H1 (cell line): Measurements from ENCODE around the gene PDE9A. TPM values are rescaled to one million over a fixed set of nuclear protein-coding genes. Genes with fewer than 3 reads are reported as not detected.

Source experiments
- CTCF ChIA-PET: fragments of 300-600 bp; sonication (Branson Sonifier 250); formaldehyde crosslinking; loops from one replicate; lab custom pipeline; 2021; ENCODE audit not compliant: partially characterized antibody; lab: Charles Lee
- POLR2A ChIA-PET: fragments of 300-600 bp; sonication (Branson Sonifier 250); formaldehyde crosslinking; loops from one replicate; lab custom pipeline; 2021; ENCODE audit warnings: inconsistent platforms; ENCODE audit not compliant: partially characterized antibody; lab: Charles Lee
- DNase-seq, 2 experiments: peaks; one replicate each; pipeline versions ENCODE4 v3.0.0 to v3.0.0-alpha.2; 2010 to 2022; ENCODE audit warnings: low spot score in 2 of 2, low read depth in 1 of 2, mixed read lengths in 1 of 2
- FAIRE-seq: peaks from 2 replicates; lab custom pipeline; 2011; peaks lifted over from hg19 to GRCh38; lab: Jason Lieb, UNC
- H2AFZ ChIP-seq: 2 replicates; pipeline ENCODE4 v1.8.1; 2012; ENCODE audit warnings: low read length, inconsistent platforms
- H2AK5ac ChIP-seq: 2 replicates; pipeline ENCODE4 v1.6.1; 2013; ENCODE audit warnings: low read depth, low read length
- H2BK120ac ChIP-seq: replicated peaks from 2 replicates; pipeline ENCODE3; 2013; ENCODE audit warnings: low read depth, low read length, inconsistent platforms
- H2BK12ac ChIP-seq: 2 replicates; pipeline ENCODE4 v1.6.1; 2013; ENCODE audit warnings: low read depth, low read length
- H2BK15ac ChIP-seq: 2 replicates; pipeline ENCODE4 v1.6.1; 2013; ENCODE audit warnings: low read length
- H2BK20ac ChIP-seq: 2 replicates; pipeline ENCODE4 v1.6.1; 2013; ENCODE audit warnings: low read length
- H2BK5ac ChIP-seq: 2 replicates; pipeline ENCODE4 v1.6.1; 2013; ENCODE audit warnings: low read depth, low read length
- H3K14ac ChIP-seq: 2 replicates; pipeline ENCODE4 v1.6.1; 2013; ENCODE audit warnings: inconsistent platforms; ENCODE audit not compliant: insufficient read length
- H3K18ac ChIP-seq: 2 replicates; pipeline ENCODE4 v1.6.1; 2013; ENCODE audit warnings: low read length; ENCODE audit errors: extremely low read depth
- H3K23ac ChIP-seq: 2 replicates; pipeline ENCODE4 v1.6.1; 2013; ENCODE audit warnings: inconsistent platforms; ENCODE audit not compliant: insufficient read length
- H3K23me2 ChIP-seq: 2 replicates; pipeline ENCODE4 v1.6.1; 2013; ENCODE audit warnings: low read depth, low read length
- H3K27ac ChIP-seq: 2 replicates; pipeline ENCODE4 v1.6.1; 2011; ENCODE audit warnings: low read depth, low read length, inconsistent platforms
- H3K27me3 ChIP-seq, 4 experiments: replicated peaks in 1 of 4; 1 replicate in 1 of 4; 2 replicates in 3 of 4; pipeline versions ENCODE4 v1.6.1 to v1.8.1; 2011 to 2013; ENCODE audit warnings: low read length in 3 of 4, mild to moderate bottlenecking in 3 of 4, inconsistent platforms in 2 of 4, mixed read lengths in 2 of 4, moderate library complexity in 1 of 4; ENCODE audit not compliant: control insufficient read depth in 3 of 4, insufficient read depth in 3 of 4; ENCODE audit errors: extremely low read depth in 1 of 4
- H3K36me3 ChIP-seq, 4 experiments: 2 replicates each; pipeline versions ENCODE4 v1.6.1 to v1.8.1; 2011 to 2013; ENCODE audit warnings: mild to moderate bottlenecking in 4 of 4, low read length in 3 of 4, moderate library complexity in 2 of 4, control low read depth in 1 of 4, inconsistent platforms in 1 of 4; ENCODE audit not compliant: insufficient read depth in 4 of 4, control insufficient read depth in 2 of 4
- H3K4ac ChIP-seq: replicated peaks from 2 replicates; pipeline ENCODE3; 2013; ENCODE audit warnings: low read length, low read depth, mixed read lengths, inconsistent platforms; ENCODE audit not compliant: insufficient read length
- H3K4me1 ChIP-seq, 4 experiments: replicated peaks in 1 of 4; 1 replicate in 1 of 4; 2 replicates in 3 of 4; pipeline versions ENCODE4 v1.6.1 to v1.8.1; 2011 to 2013; ENCODE audit warnings: low read length in 3 of 4, inconsistent platforms in 2 of 4, mixed read lengths in 1 of 4; ENCODE audit not compliant: insufficient read depth in 4 of 4, control insufficient read depth in 3 of 4
- H3K4me2 ChIP-seq, 2 experiments: 2 replicates each; pipeline versions ENCODE4 v1.6.1 to v1.8.1; 2011 to 2013; ENCODE audit warnings: low read depth in 2 of 2, low read length in 2 of 2, control low read depth in 1 of 2, inconsistent platforms in 1 of 2, mild to moderate bottlenecking in 1 of 2; ENCODE audit not compliant: insufficient read depth in 1 of 2
- H3K4me3 ChIP-seq, 4 experiments: fragments of 200-600, 300-600 bp in 1 of 4; sonication (generic), shearing (Covaris generic), sonication (Bioruptor Twin) in 1 of 4; 2 replicates each; pipeline versions ENCODE4 v1.5.1 to v1.8.1; 2011 to 2016; ENCODE audit warnings: low read length in 4 of 4, low read depth in 3 of 4, control low read depth in 2 of 4, inconsistent platforms in 2 of 4, mild to moderate bottlenecking in 2 of 4, mixed read lengths in 1 of 4, moderate library complexity in 1 of 4; ENCODE audit not compliant: insufficient read depth in 2 of 4; ENCODE audit errors: extremely low read depth in 1 of 4
- H3K56ac ChIP-seq: replicated peaks from 2 replicates; pipeline ENCODE3; 2013; ENCODE audit warnings: low read depth, mild to moderate bottlenecking, mixed read lengths, low read length, inconsistent platforms; ENCODE audit not compliant: insufficient read length
- H3K79me1 ChIP-seq: 2 replicates; pipeline ENCODE4 v1.6.1; 2013; ENCODE audit warnings: low read depth, low read length, control low read depth
- H3K79me2 ChIP-seq, 2 experiments: 2 replicates each; pipeline versions ENCODE4 v1.6.1 to v1.8.1; 2012 to 2013; ENCODE audit warnings: low read length in 2 of 2, mild to moderate bottlenecking in 2 of 2, inconsistent platforms in 1 of 2; ENCODE audit not compliant: insufficient read depth in 2 of 2, control insufficient read depth in 1 of 2
- H3K9ac ChIP-seq, 4 experiments: replicated peaks in 1 of 4; 1 replicate in 1 of 4; 2 replicates in 3 of 4; pipeline versions ENCODE4 v1.6.1 to v1.8.1; 2011 to 2013; ENCODE audit warnings: low read depth in 3 of 4, low read length in 3 of 4, control low read depth in 2 of 4, mild to moderate bottlenecking in 2 of 4, moderate library complexity in 2 of 4, inconsistent platforms in 1 of 4; ENCODE audit errors: extremely low read depth in 1 of 4
- H3K9me3 ChIP-seq, 2 experiments: 2 replicates each; pipeline versions ENCODE4 v1.6.1 to v1.8.1; 2012 to 2013; ENCODE audit warnings: mild to moderate bottlenecking in 2 of 2, moderate library complexity in 2 of 2, control low read depth in 1 of 2, inconsistent platforms in 1 of 2, low read depth in 1 of 2, low read length in 1 of 2, mixed read lengths in 1 of 2; ENCODE audit not compliant: insufficient read depth in 2 of 2
- H4K20me1 ChIP-seq, 2 experiments: replicated peaks in 1 of 2; 2 replicates each; pipeline versions ENCODE3 to v1.8.1; 2011 to 2013; ENCODE audit warnings: inconsistent platforms in 2 of 2, low read length in 2 of 2, mild to moderate bottlenecking in 1 of 2; ENCODE audit not compliant: insufficient read depth in 2 of 2, control insufficient read depth in 1 of 2
- H4K5ac ChIP-seq: 2 replicates; pipeline ENCODE4 v1.6.1; 2013; ENCODE audit warnings: low read length, low read depth, mixed read lengths, inconsistent platforms; ENCODE audit not compliant: insufficient read length
- H4K8ac ChIP-seq: 2 replicates; pipeline ENCODE4 v1.8.0; 2013; ENCODE audit warnings: mild to moderate bottlenecking, moderate library complexity, low read length, inconsistent platforms; ENCODE audit not compliant: insufficient read depth; ENCODE audit errors: extremely low read depth
- H4K91ac ChIP-seq: replicated peaks from 2 replicates; pipeline ENCODE3; 2013; ENCODE audit warnings: low read length, mixed read lengths, inconsistent platforms; ENCODE audit not compliant: insufficient read length
- ASH2L ChIP-seq: fragments of 200-600, 300-600 bp; sonication (generic); IDR thresholded peaks from one replicate; pipeline ENCODE4 v1.7.1; 2017; ENCODE audit warnings: low read length
- BACH1 ChIP-seq: IDR thresholded peaks from 2 replicates; pipeline ENCODE4 v1.6.1; 2012; ENCODE audit warnings: low read length, improper control_type of control experiment
- CBX5 ChIP-seq: fragments of 300-800, 300-1000 bp; sonication (generic); IDR thresholded peaks from 2 replicates; pipeline ENCODE4 v1.7.1; 2016; ENCODE audit warnings: antibody characterized with exemption, low read length, low read depth
- CREB1 ChIP-seq: IDR thresholded peaks from 2 replicates; pipeline ENCODE4 v1.6.1; 2012; ENCODE audit warnings: inconsistent platforms
- GABPA ChIP-seq: IDR thresholded peaks from 2 replicates; pipeline ENCODE4 v1.6.1; 2011; ENCODE audit warnings: mild to moderate bottlenecking, low read length, moderate library complexity, borderline replicate concordance; ENCODE audit not compliant: insufficient read depth
- JUND ChIP-seq: IDR thresholded peaks from 2 replicates; pipeline ENCODE4 v1.6.1; 2011; ENCODE audit warnings: mild to moderate bottlenecking, improper control_type of control experiment, low read length
- KDM1A ChIP-seq: fragments of 200-600, 300-600 bp; sonication (generic); IDR thresholded peaks from 2 replicates; pipeline ENCODE4 v1.7.1; 2016; ENCODE audit warnings: mild to moderate bottlenecking, low read length, borderline replicate concordance
- NANOG ChIP-seq: IDR thresholded peaks from 2 replicates; pipeline ENCODE4 v1.6.1; 2011; ENCODE audit warnings: low read length, low read depth, mild to moderate bottlenecking, inconsistent platforms; ENCODE audit not compliant: insufficient read depth, poor library complexity, severe bottlenecking
- NRF1 ChIP-seq: IDR thresholded peaks from 2 replicates; pipeline ENCODE4 v1.6.1; 2011; ENCODE audit warnings: mild to moderate bottlenecking, low read depth, low read length, improper control_type of control experiment
- POLR2A ChIP-seq, 2 experiments: IDR thresholded peaks; 1 replicate in 1 of 2; 2 replicates in 1 of 2; pipeline ENCODE4 v1.6.1; 2011; ENCODE audit warnings: low read depth in 2 of 2, low read length in 2 of 2, mild to moderate bottlenecking in 2 of 2; ENCODE audit errors: control extremely low read depth in 1 of 2
- RFX5 ChIP-seq: IDR thresholded peaks from 2 replicates; pipeline ENCODE4 v1.6.1; 2011; ENCODE audit warnings: low read depth, low read length, improper control_type of control experiment, borderline replicate concordance
- SP1 ChIP-seq: IDR thresholded peaks from 2 replicates; pipeline ENCODE4 v1.6.1; 2011; ENCODE audit warnings: low read depth, low read length
- TAF7 ChIP-seq: optimal IDR thresholded peaks from 2 replicates; pipeline ENCODE3; 2011; ENCODE audit warnings: low read depth, mild to moderate bottlenecking, inconsistent platforms, low read length, moderate library complexity, borderline replicate concordance
- YY1 ChIP-seq: IDR thresholded peaks from 2 replicates; pipeline ENCODE4 v1.6.1; 2011; ENCODE audit warnings: low read depth, mild to moderate bottlenecking, low read length
- WGBS, 2 experiments: shearing (Covaris generic) in 1 of 2; methylation state at CpG; one replicate each; pipeline versions ENCODE4 v1.1.6 to v1.1.7; 2013 to 2015; ENCODE audit warnings: low lambda C conversion rate in 2 of 2, mixed read lengths in 2 of 2, inconsistent platforms in 1 of 2, low coverage in 1 of 2, missing lambda C conversion rate in 1 of 2; ENCODE audit not compliant: insufficient replicate concordance in 2 of 2, insufficient coverage in 1 of 2, insufficient read length in 1 of 2; ENCODE audit errors: extremely low coverage in 1 of 2, missing lambda C conversion rate in 1 of 2; 5-methylcytosine and 5-hydroxymethylcytosine counted together
- polyA plus RNA-seq, 7 experiments: library from polyadenylated mRNA; depleted of rRNA in 3 of 7; stranded (reverse) in 5 of 7; unstranded in 2 of 7; fragments of >200 nt in 5 of 7; fragments of 200-250 nt in 2 of 7; gene quantifications; 1 replicate in 5 of 7; 2 replicates in 1 of 7; 4 replicates in 1 of 7; pipeline versions ENCODE4 v1.2.1 to v1.2.3, GENCODE V29; 2011 to 2013; ENCODE audit warnings: missing spikeins in 2 of 7, mixed read lengths in 2 of 7
- total RNA-seq: library from RNA; stranded (reverse); fragmentation: NEBNext Ultra II Directional; extraction: Animal tissue kit (Norgen Biotek cat#: 25700); gene quantifications from 2 replicates; pipeline ENCODE4 v1.2.1, GENCODE V29; 2021

The PDE9A gene
- total and polyA plus RNA-seq, 2 of the 8 experiments (the other 6 are each of a cell fraction or from before 2014, with no cell fraction given) = 39.2 to 45.9 TPM

DNA sequence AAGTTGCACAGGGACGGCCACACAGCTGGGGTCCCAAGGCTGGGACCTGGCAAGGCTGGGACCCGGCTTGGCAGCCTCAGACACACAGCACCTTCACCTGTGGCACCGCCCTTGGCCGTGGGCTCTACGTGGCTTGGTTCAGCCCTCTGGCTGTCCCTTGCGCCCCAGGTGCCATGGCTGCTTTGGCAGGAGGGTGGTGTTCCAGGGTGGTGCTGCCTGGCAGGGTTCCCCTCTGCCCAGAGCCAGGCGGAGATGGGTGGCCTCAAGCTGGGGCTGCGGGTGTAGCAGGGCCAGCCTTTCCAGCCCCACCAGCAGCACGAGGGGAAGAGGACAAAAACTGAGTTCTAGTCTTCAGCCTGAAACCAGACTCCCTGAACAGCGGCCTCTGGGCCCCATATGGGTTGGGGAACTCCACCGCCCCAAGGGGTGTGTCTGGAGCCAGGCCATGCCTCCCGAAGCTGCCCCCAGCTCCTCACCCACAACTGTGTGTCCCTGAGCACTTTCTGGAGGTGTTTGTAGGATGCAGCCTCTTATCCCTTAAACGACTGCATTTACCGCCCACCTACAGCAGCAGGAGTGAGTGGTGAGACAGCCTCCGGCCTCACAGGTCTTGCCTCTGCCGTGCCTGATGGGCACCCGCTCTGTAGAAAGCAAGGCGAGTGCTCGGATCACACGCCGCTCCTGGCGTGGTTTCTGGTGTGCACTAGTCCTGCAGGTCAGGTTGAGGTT lies 92.3 kb downstream of the PDE9A start:
- H3K27ac ChIP-seq = no peak overlapping the region
- FAIRE-seq = no peak
- H3K56ac ChIP-seq = no peak overlapping the region
- no peak overlapping the region for H2BK120ac ChIP-seq
- no peaks in the 10 kb centered on the region; the same call in 1 of the 2 replicates for H3K79me1 ChIP-seq
- H3K23ac ChIP-seq = no peak overlapping the region
- H2AK5ac ChIP-seq = no peak overlapping the region
- no peak overlapping the region for H2BK15ac ChIP-seq
- no peak overlapping the region for H3K4me3 ChIP-seq
- no peaks in the 10 kb centered on the region for H3K79me2 ChIP-seq
- no peak overlapping the region for H4K91ac ChIP-seq
- no peak overlapping the region for H3K18ac ChIP-seq
- H4K20me1 ChIP-seq = peaks cover 0 to 1% of the 10 kb centered on the region in 2 experiments
- peaks cover 0 to 4% (median 0%) of the 10 kb centered on the region in 4 experiments; a peak in 2 of 7 replicates for H3K4me1 ChIP-seq
- H3K9me3 ChIP-seq = no peaks in the 10 kb centered on the region
- no peak overlapping the region for H2AFZ ChIP-seq
- ChIA-PET CTCF (interaction anchor here (1.0 kb wide), 1 partner anchor 9 kb away, joined by 4 read pairs; no protein-coding TSS in a partner anchor), POLR2A (no interaction called here)
- DNase-seq = no peak
- no peak overlapping the region for H4K5ac ChIP-seq
- no peak overlapping the region for H3K4me2 ChIP-seq
- H3K27me3 ChIP-seq = no peaks in the 10 kb centered on the region
- no peak overlapping the region for H3K9ac ChIP-seq
- H4K8ac ChIP-seq = peak overlapping the region; percentile 45; the same call in 1 of the 2 replicates
- WGBS, 2 experiments = 91% methylated on average over 22 of the region's 22 CpGs; no CpG with 5 or more reads in 1 of the 2 experiments
- 0 out of 2 replicates have a peak overlapping the region, but pooled peaks have one; percentile 39 for H2BK12ac ChIP-seq
- no peak overlapping the region for H3K4ac ChIP-seq
- peaks cover under 1% of the 10 kb centered on the region; the same call in 1 of the 2 replicates for H3K23me2 ChIP-seq
- H2BK20ac ChIP-seq = no peak overlapping the region
- H2BK5ac ChIP-seq = no peak overlapping the region
- H3K14ac ChIP-seq = no peak overlapping the region
- H3K36me3 ChIP-seq = peaks cover 0 to 3% (median 0%) of the 10 kb centered on the region in 4 experiments; a peak in 2 of 8 replicates
- TF ChIP-seq NRF1 (no peak), RFX5 (no peak), POLR2A (IDR thresholded peaks at IDR 0.05; ENCODE audit: control extremely low read depth in 1 of 2, low read depth in 2 of 2, low read length in 2 of 2) (no peak), SP1 (no peak), BACH1 (no peak), JUND (no peak), ASH2L (no peak), CREB1 (no peak), KDM1A (no peak), GABPA (no peak), NANOG (no peak), TAF7 (no peak), YY1 (no peak), CBX5 (no peak)
